Inflammatory macrophage (primary cell): ENCODE data around the gene INVS.
"Not testable (repeated sequence)": the region's sequence is repeated elsewhere in the genome, so short reads cannot be mapped to it uniquely, and the experiment has no call there.

Experiments
- DNase-seq, 2 donors: peaks; one replicate each; pipeline ENCODE4 v3.0.0-alpha.2; 2020 to 2022

INVS gene

GRCh38 chr9:100084734-100085133, 14.3 kb upstream of the INVS start:
- DNase-seq, result no peak

GRCh38 chr9:100086097-100086635, 12.9 kb upstream of the INVS start:
- no peak for DNase-seq

- DNase-seq, result no peak
These were observed 11.8 kb upstream of the INVS start for GRCh38 chr9:100087218-100087617.

- no peak for DNase-seq
These were observed 10.8 kb upstream of the INVS start for GRCh38 chr9:100088202-100088601.

- no peak for DNase-seq
These were observed 8.2 kb upstream of the INVS start for GRCh38 chr9:100090880-100091279.

GRCh38 chr9:100091650-100092049, 7.4 kb upstream of the INVS start:
- DNase-seq, result no peak

GRCh38 chr9:100092066-100092465, 7.0 kb upstream of the INVS start:
- DNase-seq, result no peak

GRCh38 chr9:100094411-100094810, 4.6 kb upstream of the INVS start:
- DNase-seq, result not testable (repeated sequence)

- no peak for DNase-seq
These were observed 2.6 kb upstream of the INVS start for GRCh38 chr9:100096378-100096916.

- DNase-seq, result peak; percentile 58 to 73
These were observed 777 bp upstream of the INVS start for GRCh38 chr9:100098046-100098886.

GRCh38 chr9:100099722-100100042, 639 bp downstream of the INVS start:
- DNase-seq, result peak in 1 of 2 donors; percentile 17

GRCh38 chr9:100100146-100100667, 1.2 kb downstream of the INVS start:
- no peak for DNase-seq

GRCh38 chr9:100101608-100102007, 2.6 kb downstream of the INVS start:
- no peak for DNase-seq

GRCh38 chr9:100104314-100104713, 5.3 kb downstream of the INVS start:
- DNase-seq, result no peak

- no peak for DNase-seq
These were observed 6.8 kb downstream of the INVS start for GRCh38 chr9:100105861-100106260.

- no peak for DNase-seq
These were observed 7.6 kb downstream of the INVS start for GRCh38 chr9:100106616-100107015.

- DNase-seq, result no peak
These were observed 9.5 kb downstream of the INVS start for GRCh38 chr9:100108559-100108958.

GRCh38 chr9:100111235-100111634, 12.2 kb downstream of the INVS start:
- DNase-seq, result peak; percentile 22 to 45

- DNase-seq, result no peak
These were observed 13.8 kb downstream of the INVS start for GRCh38 chr9:100112677-100113336.

- no peak for DNase-seq
These were observed 18.3 kb downstream of the INVS start for GRCh38 chr9:100117316-100117715.

GRCh38 chr9:100120286-100120685, 21.2 kb downstream of the INVS start:
- no peak for DNase-seq

- DNase-seq, result no peak
These were observed 26.2 kb downstream of the INVS start for GRCh38 chr9:100125236-100125635.

- DNase-seq, result no peak
These were observed 26.9 kb downstream of the INVS start for GRCh38 chr9:100125910-100126309.

GRCh38 chr9:100126423-100126822, 27.4 kb downstream of the INVS start:
- no peak for DNase-seq
